K562 (cell line): Measurements from ENCODE around the gene TSPAN13.

Experiments
- HOXB6 ChIP-seq: fragments of 250-450 bp; sonication (Bioruptor Pico); IDR thresholded peaks from 2 replicates; pipeline ENCODE4 v1.5.1; 2022; ENCODE audit warnings: mild to moderate bottlenecking, borderline replicate concordance
- NCOA4 ChIP-seq: fragments of 450-650 bp; IDR thresholded peaks from 2 replicates; pipeline ENCODE4 v1.6.1; 2018; ENCODE audit warnings: mild to moderate bottlenecking; ENCODE audit not compliant: partially characterized antibody
- POLR2B ChIP-seq: fragments of 450-650 bp; IDR thresholded peaks from 2 replicates; pipeline ENCODE4 v1.6.1; 2018; ENCODE audit warnings: low read depth; ENCODE audit not compliant: partially characterized antibody
- SMARCA4 ChIP-seq: fragments of 450-650 bp; IDR thresholded peaks from 2 replicates; pipeline ENCODE4 v1.6.1; 2016
- ZNF175 ChIP-seq: fragments of 200-800 bp; sonication (Bioruptor generic); IDR thresholded peaks from 2 replicates; pipeline ENCODE4 v1.6.1; 2016; ENCODE audit warnings: low read depth, mild to moderate bottlenecking, missing genetic modification characterization, missing compliant biosample characterization

- no peak for TF ChIP-seq POLR2B
- no peak for TF ChIP-seq SMARCA4
- no peak for TF ChIP-seq ZNF175 (CRISPR knock-in tag)
- no peak for TF ChIP-seq HOXB6 (CRISPR knock-in tag)
- no peak for TF ChIP-seq NCOA4
Measured at GRCh38 chr7:16776053-16776452, 22.5 kb downstream of the TSPAN13 start.
